Lung (tissue), 12 donors: ENCODE data around the gene CSNK1G2. TPM values are rescaled to one million over a fixed set of nuclear protein-coding genes. Genes with fewer than 3 reads are reported as not detected.

Experiments
- ATAC-seq: fragments of 200-7000 bp; cut with Tn5 transposase; one replicate; pipeline ENCODE4 v1.9.1; 2020; ENCODE audit warnings: moderate number of reproducible peaks; ENCODE audit not compliant: insufficient read depth, low FRiP score
- DNase-seq, 3 donors: peaks; one replicate each; pipeline ENCODE4 v3.0.0-alpha.2; 2013 to 2017
- H3K27ac ChIP-seq, 2 donors: one replicate each; pipeline ENCODE4 v1.5.1; 2013; ENCODE audit warnings: mild to moderate bottlenecking in 2 of 2, moderate library complexity in 2 of 2, control low read depth in 1 of 2, inconsistent platforms in 1 of 2, low read depth in 1 of 2, low read length in 1 of 2
- H3K27me3 ChIP-seq, 3 donors: one replicate each; pipeline ENCODE4 v1.5.1; 2013; ENCODE audit warnings: low read length in 2 of 3; ENCODE audit not compliant: control insufficient read depth in 3 of 3, insufficient read depth in 3 of 3
- H3K36me3 ChIP-seq, 4 donors: one replicate each; pipeline ENCODE4 v1.5.1; 2013; ENCODE audit warnings: low read length in 4 of 4, mild to moderate bottlenecking in 1 of 4, moderate library complexity in 1 of 4; ENCODE audit not compliant: control insufficient read depth in 4 of 4, insufficient read depth in 4 of 4
- H3K4me1 ChIP-seq, 5 donors: one replicate each; pipeline ENCODE4 v1.5.1; 2013; ENCODE audit warnings: low read length in 5 of 5, mild to moderate bottlenecking in 2 of 5, moderate library complexity in 1 of 5; ENCODE audit not compliant: control insufficient read depth in 5 of 5, insufficient read depth in 5 of 5
- H3K4me3 ChIP-seq: one replicate; pipeline ENCODE4 v1.5.1; 2013; ENCODE audit warnings: mild to moderate bottlenecking, control low read depth, moderate library complexity
- H3K9ac ChIP-seq, 2 donors: one replicate each; pipeline ENCODE4 v1.5.1; 2013; ENCODE audit warnings: low read length in 2 of 2, control low read depth in 1 of 2; ENCODE audit not compliant: insufficient read depth in 1 of 2
- H3K9me3 ChIP-seq, 4 donors: one replicate each; pipeline ENCODE4 v1.5.1; 2013; ENCODE audit warnings: low read length in 3 of 4, mild to moderate bottlenecking in 1 of 4, moderate library complexity in 1 of 4; ENCODE audit not compliant: control insufficient read depth in 4 of 4, insufficient read depth in 3 of 4
- CTCF ChIP-seq: IDR thresholded peaks from 2 replicates; pipeline ENCODE4 v1.5.1; 2012; ENCODE audit warnings: mild to moderate bottlenecking; ENCODE audit errors: control extremely low read depth, extremely low read depth
- WGBS, 2 donors: extraction: QIAGEN DNeasy Blood & Tissue Kit; methylation state at CpG; one replicate each; pipeline ENCODE4 v1.1.7; 2013; 5-methylcytosine and 5-hydroxymethylcytosine counted together
- polyA plus RNA-seq, 2 donors: library from polyadenylated mRNA; stranded (reverse); fragments of 200-250 nt; gene quantifications; one replicate each; pipeline ENCODE4 v1.2.1, GENCODE V29; 2013
- total RNA-seq, 2 donors: library from RNA; depleted of rRNA in 1 of 2; stranded (reverse); fragments of >200 nt in 1 of 2; gene quantifications; one replicate each; pipeline ENCODE4 v1.2.1, GENCODE V29; 2014 to 2021
- donor health status: control.
- donor health status: control.
- donor health status: Bipolar disorder and iron deficiency.
- donor health status: healthy.
- donor health status: DM: yes; HTN: yes; CAD: no.

The CSNK1G2 gene
- total and polyA plus RNA-seq, 4 donors: 50.0 to 80.2 (median 70.8) TPM

GRCh38 chr19:1910177-1910576, 30.8 kb upstream of the CSNK1G2 start:
- ATAC-seq: no peak
- Histone ChIP-seq H3K4me3 (no peak overlapping the region), H3K27ac (peak overlapping the region in 1 of 2 donors; percentile 63), H3K9ac (no peak overlapping the region), H3K4me1 (peaks cover 0 to 16% (median 0%) of the 10 kb centered on the region in 5 donors), H3K27me3 (no peaks in the 10 kb centered on the region), H3K9me3 (no peaks in the 10 kb centered on the region), H3K36me3 (peaks cover 0 to 32% (median 4%) of the 10 kb centered on the region in 4 donors)
- DNase-seq: no peak
- no peak for TF ChIP-seq CTCF
- 87 to 91% methylated on average over 10 of the region's 10 CpGs for WGBS, 2 donors

- Histone ChIP-seq H3K4me1 (peaks cover 0 to 10% (median 0%) of the 10 kb centered on the region in 5 donors), H3K9me3 (no peaks in the 10 kb centered on the region), H3K9ac (no peak overlapping the region), H3K4me3 (no peak overlapping the region), H3K27ac (no peak overlapping the region), H3K27me3 (no peaks in the 10 kb centered on the region), H3K36me3 (peaks cover 0 to 34% (median 4%) of the 10 kb centered on the region in 4 donors)
- WGBS, 2 donors: 85 to 89% methylated on average over 13 of the region's 13 CpGs
- ATAC-seq: no peak
- TF ChIP-seq CTCF: no peak
- DNase-seq: no peak
These were observed 29.9 kb upstream of the CSNK1G2 start for GRCh38 chr19:1911098-1911497.

GRCh38 chr19:1911995-1912394, 29.0 kb upstream of the CSNK1G2 start:
- WGBS, 2 donors: 95 to 98% methylated on average over 37 of the region's 37 CpGs

More at GRCh38 chr19:1911995-1912394, 29.0 kb upstream of the CSNK1G2 start:
- no peak for ATAC-seq
- no peak overlapping the region for H3K27ac ChIP-seq
- H3K27me3 ChIP-seq: no peaks in the 10 kb centered on the region
- H3K36me3 ChIP-seq: peaks cover 0 to 34% (median 6%) of the 10 kb centered on the region in 4 donors
- no peaks in the 10 kb centered on the region for H3K9me3 ChIP-seq
- no peak overlapping the region for H3K9ac ChIP-seq
- peaks cover 0 to 9% (median 0%) of the 10 kb centered on the region in 5 donors for H3K4me1 ChIP-seq
- H3K4me3 ChIP-seq: no peak overlapping the region
- TF ChIP-seq CTCF: no peak
- DNase-seq: no peak
